ENCODE results near the gene NR2F2.

Gene NR2F2

DNA sequence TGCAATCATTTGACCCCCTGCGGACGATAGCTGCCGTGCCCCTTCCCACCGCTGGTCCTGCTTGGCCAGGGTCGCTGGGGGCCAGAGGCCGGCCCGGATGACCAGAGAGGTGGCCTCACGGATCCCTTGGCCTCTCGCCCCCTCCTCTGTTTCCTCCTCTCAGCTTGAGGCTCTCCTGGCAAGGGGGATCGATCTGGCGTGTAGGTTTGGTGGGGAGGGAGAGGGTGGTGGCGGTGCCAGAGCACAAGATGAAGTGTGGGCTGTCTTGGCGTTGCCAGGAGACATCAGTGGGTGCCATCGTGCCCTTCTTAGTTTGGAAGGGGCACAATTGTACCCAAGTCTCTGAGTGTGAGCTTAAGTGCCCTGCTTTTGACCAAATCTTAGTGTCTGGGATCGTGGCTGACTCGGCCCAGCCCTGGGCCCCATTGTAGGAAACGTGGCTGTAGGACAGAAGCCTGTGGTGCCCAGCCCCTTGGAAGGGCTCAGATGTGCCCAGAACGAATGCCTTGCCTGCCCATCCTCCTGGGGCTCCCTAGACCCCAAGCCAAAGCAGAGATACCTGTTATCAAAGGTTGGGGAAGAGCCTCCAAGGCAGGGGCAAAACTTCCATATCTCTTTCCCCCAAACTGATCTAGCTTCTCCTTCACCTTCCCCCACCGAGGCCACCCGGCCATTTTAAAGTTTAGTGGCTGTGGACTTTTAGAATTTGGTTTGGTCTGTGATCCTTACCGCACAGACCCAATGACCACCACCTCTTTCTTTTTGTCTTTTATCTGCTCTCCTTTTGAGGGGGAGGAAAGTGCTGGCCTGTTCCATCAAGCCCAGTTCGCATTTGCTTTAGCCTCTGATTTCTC lies 14.4 kb downstream of the NR2F2 start:
- no peak for DNase-seq (ENCODE audit: insufficient read length, low spot score)
- TF ChIP-seq, protein P1, sequence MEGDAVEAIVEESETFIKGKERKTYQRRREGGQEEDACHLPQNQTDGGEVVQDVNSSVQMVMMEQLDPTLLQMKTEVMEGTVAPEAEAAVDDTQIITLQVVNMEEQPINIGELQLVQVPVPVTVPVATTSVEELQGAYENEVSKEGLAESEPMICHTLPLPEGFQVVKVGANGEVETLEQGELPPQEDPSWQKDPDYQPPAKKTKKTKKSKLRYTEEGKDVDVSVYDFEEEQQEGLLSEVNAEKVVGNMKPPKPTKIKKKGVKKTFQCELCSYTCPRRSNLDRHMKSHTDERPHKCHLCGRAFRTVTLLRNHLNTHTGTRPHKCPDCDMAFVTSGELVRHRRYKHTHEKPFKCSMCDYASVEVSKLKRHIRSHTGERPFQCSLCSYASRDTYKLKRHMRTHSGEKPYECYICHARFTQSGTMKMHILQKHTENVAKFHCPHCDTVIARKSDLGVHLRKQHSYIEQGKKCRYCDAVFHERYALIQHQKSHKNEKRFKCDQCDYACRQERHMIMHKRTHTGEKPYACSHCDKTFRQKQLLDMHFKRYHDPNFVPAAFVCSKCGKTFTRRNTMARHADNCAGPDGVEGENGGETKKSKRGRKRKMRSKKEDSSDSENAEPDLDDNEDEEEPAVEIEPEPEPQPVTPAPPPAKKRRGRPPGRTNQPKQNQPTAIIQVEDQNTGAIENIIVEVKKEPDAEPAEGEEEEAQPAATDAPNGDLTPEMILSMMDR (IDR thresholded peaks at IDR 0.05; ENCODE audit: insufficient read depth, missing control alignments): no peak
- FAIRE-seq: no peak

DNA sequence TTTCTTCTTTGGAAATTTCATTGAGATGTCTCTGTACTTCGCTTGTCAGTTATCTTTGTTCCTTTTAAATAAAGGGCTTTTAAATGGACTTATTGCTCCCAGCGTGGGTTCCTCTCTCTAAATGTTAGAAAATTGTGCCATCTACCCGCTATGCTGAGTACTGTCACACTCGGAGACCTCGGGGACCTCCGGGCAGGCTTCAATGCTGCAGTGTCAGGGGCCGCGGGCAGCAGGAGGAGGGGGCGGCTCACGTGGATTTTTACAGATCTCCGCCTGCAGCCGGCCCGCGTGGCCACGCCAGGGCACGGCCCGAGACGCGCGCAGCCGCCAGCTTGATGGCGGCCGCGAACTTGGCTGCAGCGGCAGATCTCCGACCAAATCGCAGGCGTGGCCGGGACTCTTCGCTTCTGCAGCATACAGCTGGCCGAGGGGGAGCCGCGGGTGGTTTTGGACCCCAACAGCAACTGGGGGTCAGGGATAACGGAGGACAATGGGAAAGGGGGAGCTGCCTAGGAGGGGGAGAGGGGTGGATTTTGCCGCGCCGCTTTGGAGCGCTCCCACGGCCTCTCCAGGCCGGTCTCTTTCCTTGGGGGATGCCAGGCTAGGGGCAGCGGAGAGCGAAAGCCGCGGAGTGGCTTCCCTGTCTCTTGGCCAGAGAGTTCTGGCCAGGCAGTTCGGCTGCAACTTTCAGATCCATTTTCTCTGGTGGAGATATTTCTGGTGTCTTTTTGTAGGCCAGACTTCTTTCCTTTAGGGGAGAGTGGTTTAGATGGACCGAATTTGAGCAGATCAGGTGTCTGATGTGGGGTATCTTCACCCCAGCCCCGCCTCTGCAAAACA lies 15.3 kb downstream of the NR2F2 start:
- TF ChIP-seq, protein P1 (IDR thresholded peaks at IDR 0.05; ENCODE audit: insufficient read depth, missing control alignments): peak; percentile 61
- DNase-seq (ENCODE audit: insufficient read length, low spot score): no peak
- no peak for FAIRE-seq

DNA sequence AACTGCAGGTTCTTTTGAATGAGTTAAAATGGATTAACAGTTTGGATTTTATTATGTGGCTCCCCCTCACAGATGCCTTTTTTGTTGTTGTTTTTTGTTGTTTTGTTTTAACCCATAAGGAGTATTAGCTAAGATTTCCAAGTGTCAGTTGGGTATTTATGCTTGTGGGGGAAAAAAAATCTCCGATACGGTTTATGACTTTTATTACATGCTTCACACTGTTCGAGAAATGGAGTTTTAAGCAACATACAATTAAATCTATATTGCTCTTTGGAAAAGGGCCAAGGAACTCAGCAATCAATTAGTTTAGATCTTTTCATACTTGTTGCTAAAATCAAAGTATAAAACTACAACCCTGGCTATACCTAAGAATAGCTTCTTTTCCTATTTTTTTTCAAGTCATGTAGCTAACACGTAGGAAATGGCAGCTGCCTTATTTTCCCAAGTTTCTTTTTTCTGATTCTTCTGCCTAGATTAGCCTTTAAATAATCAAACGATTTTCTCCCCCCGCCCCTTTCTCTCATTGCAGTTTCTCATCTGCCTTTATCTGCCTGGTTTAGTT lies 16.0 kb downstream of the NR2F2 start:
- no peak for FAIRE-seq
- no peak for DNase-seq (ENCODE audit: insufficient read length, low spot score)
- TF ChIP-seq, protein P1 (IDR thresholded peaks at IDR 0.05; ENCODE audit: insufficient read depth, missing control alignments): no peak

DNA sequence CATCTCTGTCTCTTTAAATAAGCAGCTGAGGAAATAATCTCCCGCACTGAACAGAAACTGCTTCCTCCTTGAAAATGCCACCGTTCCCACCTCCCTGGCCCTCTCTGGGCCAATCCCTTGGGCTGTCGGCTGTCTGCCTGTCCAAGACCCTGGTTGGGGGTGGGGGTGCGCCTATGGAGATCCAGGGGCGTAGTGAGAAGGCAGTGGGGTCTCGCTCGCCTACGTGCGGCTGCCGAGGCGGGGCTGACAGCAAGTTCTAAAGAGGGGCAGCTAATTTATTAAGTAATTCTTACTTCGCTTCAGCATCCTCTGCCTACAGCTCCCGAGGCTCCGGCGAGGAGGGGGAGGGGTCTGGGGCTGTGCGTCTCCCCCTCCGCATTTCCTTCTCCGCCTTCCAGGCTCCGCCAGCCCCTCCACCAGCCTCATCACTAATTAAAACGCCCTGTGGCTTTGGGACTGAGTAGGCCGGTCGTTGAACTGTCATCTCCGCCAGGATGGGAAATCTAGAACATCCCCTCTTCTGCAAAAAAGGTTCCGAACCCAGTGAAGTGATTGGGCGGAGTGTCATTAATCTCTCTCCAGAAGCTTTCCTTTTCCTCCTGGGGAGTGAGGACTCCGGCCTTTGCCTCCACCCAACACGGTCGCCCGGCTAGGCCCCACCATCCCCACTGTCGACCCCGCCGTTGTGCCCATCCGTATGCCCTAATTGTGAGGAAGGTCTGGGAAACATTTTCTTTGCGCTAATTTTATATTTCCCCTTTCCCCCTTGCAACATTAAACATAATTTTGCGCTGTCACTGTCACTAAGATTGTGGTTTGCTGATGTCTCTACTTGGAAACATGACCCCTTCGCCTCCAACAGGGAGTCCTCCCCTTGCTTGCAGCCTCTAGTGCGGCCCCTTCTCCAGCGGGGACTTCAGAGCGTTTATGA lies 16.9 kb downstream of the NR2F2 start:
- TF ChIP-seq, protein P1 (IDR thresholded peaks at IDR 0.05; ENCODE audit: insufficient read depth, missing control alignments): no peak
- FAIRE-seq: no peak

DNA sequence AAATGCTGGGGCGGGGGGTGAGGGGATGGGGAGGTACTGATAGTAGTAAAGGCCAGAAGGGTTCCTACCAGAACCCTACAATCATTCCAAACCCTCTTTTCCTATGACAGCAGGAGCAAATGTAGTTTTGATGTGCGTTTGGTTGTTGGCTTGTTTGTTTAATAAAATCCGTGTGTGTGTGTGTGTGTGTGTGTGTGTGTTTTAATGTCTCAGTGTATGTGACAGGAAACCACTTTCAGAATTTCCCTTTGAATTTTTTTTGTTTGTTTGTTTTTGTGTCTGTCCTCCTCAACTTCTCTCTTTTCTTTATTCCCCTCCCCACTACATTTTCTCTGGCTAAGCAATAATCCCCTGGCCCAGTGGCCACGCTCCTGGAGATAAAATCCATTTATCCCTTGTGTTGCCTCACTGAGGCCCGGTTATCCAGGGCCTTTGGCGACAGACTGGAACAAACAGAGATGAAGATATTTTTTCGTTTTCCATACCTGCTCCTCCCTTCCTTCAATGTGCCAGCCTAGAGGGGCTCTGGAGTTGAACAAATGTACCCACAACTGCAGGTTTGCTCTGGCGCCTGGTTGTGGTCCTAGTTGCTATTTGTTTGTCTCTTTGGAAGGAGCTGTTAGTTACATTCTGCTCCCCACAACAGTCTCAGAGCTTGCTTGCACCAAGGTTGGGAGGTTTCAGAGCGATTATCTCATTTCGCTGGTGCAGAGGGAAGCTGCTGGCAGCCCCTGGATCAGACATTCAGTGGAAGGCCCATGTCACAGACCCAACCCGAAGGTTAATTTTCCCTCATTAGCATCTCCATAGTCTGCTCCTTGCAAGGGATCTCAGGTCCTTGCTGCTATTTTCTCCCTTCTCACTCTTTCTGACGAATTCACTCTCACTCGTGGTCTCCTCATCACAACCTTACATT lies 17.9 kb downstream of the NR2F2 start:
- TF ChIP-seq, protein P1 (IDR thresholded peaks at IDR 0.05; ENCODE audit: insufficient read depth, missing control alignments): no peak
- no peak for FAIRE-seq
- no peak for DNase-seq (ENCODE audit: insufficient read length, low spot score)

More for the DNA sequence above, 16.9 kb downstream of the NR2F2 start:
- no peak for DNase-seq (ENCODE audit: insufficient read length, low spot score)

Data from D721Med (cell line).